GM21515 (cell line): Measurements from ENCODE around the gene LRTM2.
"Not testable (repeated sequence)": the region's sequence is repeated elsewhere in the genome, so short reads cannot be mapped to it uniquely, and the experiment has no call there.

Source experiments
- ATAC-seq: cut with Tn5 transposase; IDR thresholded peaks from one replicate; pipeline ENCODE4 v1.9.1; 2021; ENCODE audit not compliant: unreplicated experiment

Gene LRTM2

GRCh38 chr12:1811281-1811947 is 9.0 kb upstream of the LRTM2 start:
- ATAC-seq = no peak

- no peak for ATAC-seq
Measured at GRCh38 chr12:1811948-1812291, 8.4 kb upstream of the LRTM2 start.

GRCh38 chr12:1812650-1813302 is 7.6 kb upstream of the LRTM2 start:
- no peak for ATAC-seq

- no peak for ATAC-seq
Measured at GRCh38 chr12:1814266-1814665, 6.1 kb upstream of the LRTM2 start.

GRCh38 chr12:1815108-1815507 is 5.3 kb upstream of the LRTM2 start:
- ATAC-seq = no peak

GRCh38 chr12:1815814-1816729 is 4.3 kb upstream of the LRTM2 start:
- ATAC-seq = no peak

- no peak for ATAC-seq
Measured at GRCh38 chr12:1816730-1817348, 3.5 kb upstream of the LRTM2 start.

- not testable (repeated sequence) for ATAC-seq
Measured at GRCh38 chr12:1817928-1818327, 2.4 kb upstream of the LRTM2 start.

GRCh38 chr12:1819050-1819449 is 1.3 kb upstream of the LRTM2 start:
- no peak for ATAC-seq

GRCh38 chr12:1819571-1819970 is 794 bp upstream of the LRTM2 start:
- no peak for ATAC-seq

GRCh38 chr12:1820896-1821291 is 529 bp downstream of the LRTM2 start:
- ATAC-seq = no peak

GRCh38 chr12:1821805-1822204 is 1.4 kb downstream of the LRTM2 start:
- no peak for ATAC-seq

GRCh38 chr12:1822699-1823098 is 2.3 kb downstream of the LRTM2 start:
- no peak for ATAC-seq

GRCh38 chr12:1823237-1823636 is 2.9 kb downstream of the LRTM2 start:
- ATAC-seq = no peak

GRCh38 chr12:1825382-1826102 is 5.2 kb downstream of the LRTM2 start:
- no peak for ATAC-seq

GRCh38 chr12:1826401-1826800 is 6.0 kb downstream of the LRTM2 start:
- ATAC-seq = no peak

GRCh38 chr12:1826867-1827705 is 6.7 kb downstream of the LRTM2 start:
- ATAC-seq = no peak

GRCh38 chr12:1827826-1828805 is 7.8 kb downstream of the LRTM2 start:
- ATAC-seq = no peak

- ATAC-seq = no peak
Measured at GRCh38 chr12:1828856-1829255, 8.5 kb downstream of the LRTM2 start.
